Measurements from ENCODE around the gene BAX.
A peak's percentile ranks its signal among the peaks of the same experiment; 100 is the strongest.
"Not testable (repeated sequence)": the region's sequence is repeated elsewhere in the genome, so short reads cannot be mapped to it uniquely, and the experiment has no call there.

The BAX gene

DNA sequence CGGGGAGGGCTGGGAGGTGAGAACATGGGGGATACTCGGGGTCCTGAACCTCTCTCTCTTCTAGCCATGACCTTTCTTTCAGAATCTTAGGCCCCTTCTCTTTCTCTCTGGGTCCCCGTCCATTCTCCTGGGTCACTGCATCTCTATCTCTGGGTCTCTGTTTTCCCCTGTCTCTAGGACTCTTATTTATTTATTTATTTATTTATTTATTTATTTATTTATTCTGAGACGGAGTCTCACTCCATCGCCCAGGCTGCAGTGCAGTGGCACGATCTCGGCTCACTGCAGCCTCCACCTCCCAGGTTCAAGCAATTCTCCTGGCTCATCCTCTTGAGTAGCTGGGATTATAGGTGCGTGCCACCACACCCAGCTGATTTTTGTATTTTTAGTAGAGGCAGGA, 35.4 kb upstream of the BAX start:
- not testable (repeated sequence) for H2BK120ac ChIP-seq (ENCODE audit: low read depth, low read length); H3K4me2 ChIP-seq (ENCODE audit: low read length); DNase-seq; H4K5ac ChIP-seq (ENCODE audit: low read length); H3K4me1 ChIP-seq (ENCODE audit: control insufficient read depth, low read depth, low read length); H3K27ac ChIP-seq (ENCODE audit: low read depth, low read length); H2BK5ac ChIP-seq (ENCODE audit: low read length); H3K27me3 ChIP-seq (ENCODE audit: insufficient read depth, low read length, poor library complexity); H3K4me3 ChIP-seq (ENCODE audit: low read length); H4K8ac ChIP-seq (ENCODE audit: low read depth, low read length); H3K18ac ChIP-seq (ENCODE audit: low read length); H3K79me1 ChIP-seq (ENCODE audit: low read length); H2AK5ac ChIP-seq (ENCODE audit: low read length); H2BK15ac ChIP-seq (replicated peaks; ENCODE audit: low read depth); H3K56ac ChIP-seq (ENCODE audit: low read length); H3K4ac ChIP-seq (ENCODE audit: low read depth, low read length); H3K79me2 ChIP-seq (ENCODE audit: control insufficient read depth, insufficient read depth, low read length); H3K9ac ChIP-seq (ENCODE audit: low read length); H3K23ac ChIP-seq (ENCODE audit: low read length); H3K36me3 ChIP-seq (ENCODE audit: control insufficient read depth, insufficient read depth, low read length)
- no CpG with 5 or more reads among the region's 8 CpGs for WGBS (ENCODE audit: extremely low coverage, insufficient coverage, low lambda C conversion rate)

GRCh38 chr19:48920949-48921348, 33.7 kb upstream of the BAX start:
- Histone ChIP-seq H3K4ac (ENCODE audit: low read depth, low read length) (no peak overlapping the region), H4K8ac (ENCODE audit: low read depth, low read length) (no peak overlapping the region), H2BK15ac (replicated peaks; ENCODE audit: low read depth) (no peak overlapping the region), H4K5ac (ENCODE audit: low read length) (no peak overlapping the region), H3K27ac (ENCODE audit: low read depth, low read length) (no peak overlapping the region), H3K4me3 (ENCODE audit: low read length) (no peak overlapping the region), H3K9ac (ENCODE audit: low read length) (no peak overlapping the region), H3K36me3 (ENCODE audit: control insufficient read depth, insufficient read depth, low read length) (peaks cover 2% of the 10 kb centered on the region), H3K18ac (ENCODE audit: low read length) (no peak overlapping the region), H3K79me2 (ENCODE audit: control insufficient read depth, insufficient read depth, low read length) (no peaks in the 10 kb centered on the region), H3K4me2 (ENCODE audit: low read length) (no peak overlapping the region), H3K56ac (ENCODE audit: low read length) (no peak overlapping the region), H2BK120ac (ENCODE audit: low read depth, low read length) (no peak overlapping the region), H3K27me3 (ENCODE audit: insufficient read depth, low read length, poor library complexity) (no peaks in the 10 kb centered on the region), H2BK5ac (ENCODE audit: low read length) (no peak overlapping the region), H2AK5ac (ENCODE audit: low read length) (no peak overlapping the region), H3K79me1 (ENCODE audit: low read length) (no peaks in the 10 kb centered on the region), H3K4me1 (ENCODE audit: control insufficient read depth, low read depth, low read length) (no peaks in the 10 kb centered on the region), H3K23ac (ENCODE audit: low read length) (no peak overlapping the region)
- no peak for DNase-seq
- no CpG with 5 or more reads among the region's 10 CpGs for WGBS (ENCODE audit: extremely low coverage, insufficient coverage, low lambda C conversion rate)

- no peak overlapping the region for H2AK5ac ChIP-seq (ENCODE audit: low read length)
- no peak overlapping the region for H2BK5ac ChIP-seq (ENCODE audit: low read length)
- no peak overlapping the region for H3K23ac ChIP-seq (ENCODE audit: low read length)
- H3K4ac ChIP-seq (ENCODE audit: low read depth, low read length), result no peak overlapping the region
- H3K18ac ChIP-seq (ENCODE audit: low read length), result no peak overlapping the region
- no peak overlapping the region for H3K4me3 ChIP-seq (ENCODE audit: low read length)
- DNase-seq, result no peak
- no peak overlapping the region for H4K8ac ChIP-seq (ENCODE audit: low read depth, low read length)
- no CpG with 5 or more reads among the region's 12 CpGs for WGBS (ENCODE audit: extremely low coverage, insufficient coverage, low lambda C conversion rate)
- H2BK15ac ChIP-seq (replicated peaks; ENCODE audit: low read depth), result no peak overlapping the region
- H3K27ac ChIP-seq (ENCODE audit: low read depth, low read length), result no peak overlapping the region
- H3K79me2 ChIP-seq (ENCODE audit: control insufficient read depth, insufficient read depth, low read length), result no peaks in the 10 kb centered on the region
- no peak overlapping the region for H2BK120ac ChIP-seq (ENCODE audit: low read depth, low read length)
- peaks cover 2% of the 10 kb centered on the region for H3K36me3 ChIP-seq (ENCODE audit: control insufficient read depth, insufficient read depth, low read length)
- no peak overlapping the region for H4K5ac ChIP-seq (ENCODE audit: low read length)
- H3K9ac ChIP-seq (ENCODE audit: low read length), result no peak overlapping the region
- H3K56ac ChIP-seq (ENCODE audit: low read length), result no peak overlapping the region
- no peaks in the 10 kb centered on the region for H3K4me1 ChIP-seq (ENCODE audit: control insufficient read depth, low read depth, low read length)
- H3K27me3 ChIP-seq (ENCODE audit: insufficient read depth, low read length, poor library complexity), result no peaks in the 10 kb centered on the region
- no peak overlapping the region for H3K4me2 ChIP-seq (ENCODE audit: low read length)
- H3K79me1 ChIP-seq (ENCODE audit: low read length), result no peaks in the 10 kb centered on the region
These were observed 32.8 kb upstream of the BAX start for GRCh38 chr19:48921721-48922500.

- no peaks in the 10 kb centered on the region for H3K79me2 ChIP-seq (ENCODE audit: control insufficient read depth, insufficient read depth, low read length)
- no peak overlapping the region for H2BK15ac ChIP-seq (replicated peaks; ENCODE audit: low read depth)
- H4K5ac ChIP-seq (ENCODE audit: low read length), result no peak overlapping the region
- H3K56ac ChIP-seq (ENCODE audit: low read length), result no peak overlapping the region
- no peak overlapping the region for H3K4ac ChIP-seq (ENCODE audit: low read depth, low read length)
- no peak overlapping the region for H4K8ac ChIP-seq (ENCODE audit: low read depth, low read length)
- H3K36me3 ChIP-seq (ENCODE audit: control insufficient read depth, insufficient read depth, low read length), result peaks cover 2% of the 10 kb centered on the region
- H3K9ac ChIP-seq (ENCODE audit: low read length), result no peak overlapping the region
- DNase-seq, result no peak
- no peak overlapping the region for H2AK5ac ChIP-seq (ENCODE audit: low read length)
- no peaks in the 10 kb centered on the region for H3K4me1 ChIP-seq (ENCODE audit: control insufficient read depth, low read depth, low read length)
- WGBS (ENCODE audit: extremely low coverage, insufficient coverage, low lambda C conversion rate), result no CpG with 5 or more reads among the region's 18 CpGs
- H3K27me3 ChIP-seq (ENCODE audit: insufficient read depth, low read length, poor library complexity), result no peaks in the 10 kb centered on the region
- no peak overlapping the region for H2BK5ac ChIP-seq (ENCODE audit: low read length)
- H3K4me3 ChIP-seq (ENCODE audit: low read length), result no peak overlapping the region
- H2BK120ac ChIP-seq (ENCODE audit: low read depth, low read length), result no peak overlapping the region
- H3K79me1 ChIP-seq (ENCODE audit: low read length), result no peaks in the 10 kb centered on the region
- no peak overlapping the region for H3K4me2 ChIP-seq (ENCODE audit: low read length)
- H3K23ac ChIP-seq (ENCODE audit: low read length), result no peak overlapping the region
- H3K27ac ChIP-seq (ENCODE audit: low read depth, low read length), result no peak overlapping the region
- no peak overlapping the region for H3K18ac ChIP-seq (ENCODE audit: low read length)
These were observed 31.9 kb upstream of the BAX start for GRCh38 chr19:48922548-48923490.

DNA sequence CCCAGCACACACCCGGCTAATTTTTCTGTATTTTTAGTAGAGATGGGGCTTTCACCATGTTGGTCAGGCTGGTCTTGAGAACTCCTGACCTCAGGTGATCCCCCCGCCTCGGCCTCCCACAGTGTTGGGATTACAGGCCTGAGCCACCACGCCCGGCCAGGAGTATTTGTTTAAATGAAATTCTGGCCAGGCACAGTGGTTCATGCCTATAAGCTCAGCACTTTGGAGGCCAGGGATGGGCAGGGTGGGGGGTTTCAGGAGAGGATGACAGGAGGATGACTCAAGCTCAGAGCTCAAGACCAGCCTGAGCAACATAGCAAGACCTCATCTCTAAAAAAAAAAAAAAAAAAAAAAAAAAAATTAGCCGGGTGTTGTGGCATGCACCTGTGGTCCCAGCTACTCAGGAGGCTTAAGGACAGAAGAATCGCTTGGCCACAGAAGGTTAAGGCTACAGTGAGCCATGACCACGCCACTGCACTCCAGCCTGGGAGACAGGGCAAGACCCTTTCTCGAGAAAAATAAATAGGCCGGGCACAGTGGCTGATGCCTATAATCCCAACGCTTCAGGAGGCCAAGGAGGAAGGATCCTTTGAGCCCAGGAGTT, 29.3 kb upstream of the BAX start:
- no peak overlapping the region for H3K4ac ChIP-seq (ENCODE audit: low read depth, low read length)
- peak; percentile 26 for DNase-seq
- no peak overlapping the region for H3K9ac ChIP-seq (ENCODE audit: low read length)
- H3K4me1 ChIP-seq (ENCODE audit: control insufficient read depth, low read depth, low read length), result no peaks in the 10 kb centered on the region
- H4K8ac ChIP-seq (ENCODE audit: low read depth, low read length), result no peak overlapping the region
- H3K18ac ChIP-seq (ENCODE audit: low read length), result no peak overlapping the region
- no peak overlapping the region for H2BK15ac ChIP-seq (replicated peaks; ENCODE audit: low read depth)
- no peak overlapping the region for H2BK120ac ChIP-seq (ENCODE audit: low read depth, low read length)
- peaks cover 2% of the 10 kb centered on the region for H3K36me3 ChIP-seq (ENCODE audit: control insufficient read depth, insufficient read depth, low read length)
- no peaks in the 10 kb centered on the region for H3K27me3 ChIP-seq (ENCODE audit: insufficient read depth, low read length, poor library complexity)
- WGBS (ENCODE audit: extremely low coverage, insufficient coverage, low lambda C conversion rate), result no CpG with 5 or more reads among the region's 11 CpGs
- no peak overlapping the region for H3K23ac ChIP-seq (ENCODE audit: low read length)
- H2BK5ac ChIP-seq (ENCODE audit: low read length), result no peak overlapping the region
- no peak overlapping the region for H3K4me2 ChIP-seq (ENCODE audit: low read length)
- H3K56ac ChIP-seq (ENCODE audit: low read length), result no peak overlapping the region
- no peaks in the 10 kb centered on the region for H3K79me2 ChIP-seq (ENCODE audit: control insufficient read depth, insufficient read depth, low read length)
- H3K79me1 ChIP-seq (ENCODE audit: low read length), result no peaks in the 10 kb centered on the region
- no peak overlapping the region for H3K4me3 ChIP-seq (ENCODE audit: low read length)
- H4K5ac ChIP-seq (ENCODE audit: low read length), result no peak overlapping the region
- H3K27ac ChIP-seq (ENCODE audit: low read depth, low read length), result no peak overlapping the region
- no peak overlapping the region for H2AK5ac ChIP-seq (ENCODE audit: low read length)
